HCT116 (cell line): ENCODE data around the gene TMEM129. TPM values are rescaled to one million over a fixed set of nuclear protein-coding genes. Genes with fewer than 3 reads are reported as not detected.

Experiments used
- ATAC-seq: fragments of 200-7000 bp; cut with Tn5 transposase; 2 replicates; pipeline ENCODE4 v1.9.1; 2020; ENCODE audit warnings: mild to moderate bottlenecking, moderate library complexity
- BruUV-seq: library from RNA; stranded (reverse); fragments of 400-500 nt; replicated peaks from 2 replicates; lab custom pipeline; 2021; lab: Mats Ljungman, UMichigan
- CTCF ChIA-PET: fragments of 300-600 bp; sonication (Branson Sonifier 250); formaldehyde crosslinking; loops from one replicate; lab custom pipeline; 2021; ENCODE audit warnings: antibody characterized with exemption; lab: Charles Lee
- POLR2A ChIA-PET: fragments of 300-600, 350-600 bp; sonication (Branson Sonifier 250); formaldehyde crosslinking; loops from one replicate; lab custom pipeline; 2021; ENCODE audit warnings: antibody characterized with exemption; lab: Charles Lee
- RAD21 ChIA-PET, 2 experiments: fragments of 300-600 bp; sonication (Branson Sonifier 250); formaldehyde crosslinking; loops; one replicate each; lab custom pipeline; 2023; ENCODE audit warnings: low total read pairs in 2 of 2; ENCODE audit not compliant: uncharacterized antibody in 2 of 2, unreplicated experiment in 2 of 2, low non-redundant PET in 1 of 2; lab: Charles Lee
- DNase-seq: peaks from one replicate; pipeline ENCODE4 v3.0.0-alpha.2; 2010; ENCODE audit warnings: low read depth, low spot score
- H2AFZ ChIP-seq: fragments of 200-600 bp; shearing (Covaris generic), sonication (generic); 2 replicates; pipeline ENCODE4 v1.6.1; 2017; ENCODE audit warnings: low read depth, mixed run types, mixed read lengths, antibody characterized with exemption, low read length; ENCODE audit not compliant: poor library complexity, severe bottlenecking
- H3K27ac ChIP-seq: 2 replicates; pipeline ENCODE4 v1.5.1; 2012; ENCODE audit warnings: low read depth, low read length
- H3K27me3 ChIP-seq: fragments of 200-600 bp; sonication (generic); 2 replicates; pipeline ENCODE4 v1.6.1; 2016; ENCODE audit warnings: mixed run types, low read length, mixed read lengths; ENCODE audit not compliant: insufficient read depth
- H3K36me3 ChIP-seq, 2 experiments: fragments of 200-500 bp in 1 of 2; fragments of 200-600 bp in 1 of 2; sonication (Bioruptor generic) in 1 of 2; sonication (generic) in 1 of 2; 2 replicates each; pipeline versions ENCODE4 v1.5.1 to v1.6.1; 2014 to 2016; ENCODE audit warnings: low read length in 2 of 2, inconsistent platforms in 1 of 2, mixed read lengths in 1 of 2, mixed run types in 1 of 2; ENCODE audit not compliant: insufficient read depth in 2 of 2, control insufficient read depth in 1 of 2
- H3K4me1 ChIP-seq, 2 experiments: fragments of 200-600 bp in 1 of 2; sonication (generic) in 1 of 2; 2 replicates each; pipeline versions ENCODE4 v1.5.1 to v1.6.1; 2012 to 2017; ENCODE audit warnings: low read length in 2 of 2, inconsistent platforms in 1 of 2, mild to moderate bottlenecking in 1 of 2, mixed read lengths in 1 of 2, mixed run types in 1 of 2, moderate library complexity in 1 of 2; ENCODE audit not compliant: insufficient read depth in 2 of 2, control insufficient read depth in 1 of 2
- H3K4me2 ChIP-seq: fragments of 200-600 bp; sonication (generic); 2 replicates; pipeline ENCODE4 v1.6.1; 2017; ENCODE audit warnings: mixed run types, low read length, mixed read lengths
- H3K4me3 ChIP-seq, 2 experiments: fragments of 200-600 bp in 1 of 2; sonication (generic) in 1 of 2; replicated peaks in 1 of 2; 2 replicates each; pipeline ENCODE4 v1.5.1; 2011 to 2016; ENCODE audit warnings: low read length in 2 of 2, control low read depth in 1 of 2, low read depth in 1 of 2, mild to moderate bottlenecking in 1 of 2, mixed read lengths in 1 of 2, mixed run types in 1 of 2
- H3K79me2 ChIP-seq: fragments of 200-600 bp; sonication (generic); 2 replicates; pipeline ENCODE4 v1.6.1; 2017; ENCODE audit warnings: mild to moderate bottlenecking, mixed run types, low read length, moderate library complexity, mixed read lengths; ENCODE audit not compliant: insufficient read depth
- H3K9ac ChIP-seq: fragments of 200-600 bp; sonication (generic); 2 replicates; pipeline ENCODE4 v1.6.1; 2016; ENCODE audit warnings: low read length, mixed read lengths
- H3K9me2 ChIP-seq: fragments of 200-600 bp; sonication (generic), shearing (Covaris generic); 2 replicates; pipeline ENCODE4 v1.6.1; 2017; ENCODE audit warnings: mixed run types, mild to moderate bottlenecking, moderate library complexity; ENCODE audit not compliant: insufficient read depth
- H3K9me3 ChIP-seq, 2 experiments: fragments of 200-500 bp in 1 of 2; fragments of 200-600 bp in 1 of 2; sonication (Bioruptor generic) in 1 of 2; sonication (generic) in 1 of 2; 2 replicates each; pipeline ENCODE4 v1.6.1; 2014 to 2017; ENCODE audit warnings: low read length in 2 of 2, mixed read lengths in 2 of 2, inconsistent platforms in 1 of 2, low read depth in 1 of 2, mild to moderate bottlenecking in 1 of 2, mixed run types in 1 of 2, moderate library complexity in 1 of 2; ENCODE audit not compliant: control insufficient read depth in 1 of 2, insufficient read depth in 1 of 2
- H4K20me1 ChIP-seq: fragments of 200-600 bp; sonication (generic), shearing (Covaris generic); 2 replicates; pipeline ENCODE4 v1.6.1; 2017; ENCODE audit warnings: mixed run types, mild to moderate bottlenecking, moderate library complexity; ENCODE audit not compliant: insufficient read depth
- CEBPB ChIP-seq: IDR thresholded peaks from 2 replicates; pipeline ENCODE4 v1.6.1; 2012; ENCODE audit warnings: low read depth
- EGR1 ChIP-seq: IDR thresholded peaks from 2 replicates; pipeline ENCODE4 v1.6.1; 2012; ENCODE audit warnings: low read depth
- ELF1 ChIP-seq: IDR thresholded peaks from 2 replicates; pipeline ENCODE4 v1.6.1; 2012; ENCODE audit warnings: low read depth, borderline replicate concordance
- EZH2 ChIP-seq: fragments of 200-600 bp; sonication (generic); IDR thresholded peaks from 2 replicates; pipeline ENCODE4 v1.6.1; 2017; ENCODE audit warnings: antibody characterized with exemption, mixed run types
- EZH2phosphoT487 ChIP-seq: fragments of 200-600 bp; IDR thresholded peaks from 2 replicates; pipeline ENCODE4 v1.6.1; 2018; ENCODE audit warnings: antibody characterized with exemption, borderline replicate concordance
- FOSL1 ChIP-seq: IDR thresholded peaks from 2 replicates; pipeline ENCODE4 v1.6.1; 2012; ENCODE audit warnings: low read depth
- JUND ChIP-seq: IDR thresholded peaks from 2 replicates; pipeline ENCODE4 v1.6.1; 2012
- ZFX ChIP-seq: fragments of 450-650 bp; IDR thresholded peaks from 2 replicates; pipeline ENCODE4 v1.6.1; 2017
- intact Hi-C: fragments of 100-400 bp; cut with micrococcal nuclease; formaldehyde crosslinking; loops from 2 replicates; pipeline ENCODE4 v1.10.0; 2022
- total RNA-seq: library from RNA; stranded (reverse); gene quantifications from one replicate; pipeline ENCODE4 v1.2.1, GENCODE V29; 2021; ENCODE audit not compliant: unreplicated experiment
- TF ChIP-seq, protein P1 (sequence below): IDR thresholded peaks from 2 replicates; pipeline ENCODE4 v1.6.1; 2012
- TF ChIP-seq, protein P2 (sequence below), 3 experiments: fragments of 200-600 bp in 1 of 3; sonication (generic) in 1 of 3; IDR thresholded peaks in 2 of 3; conservative IDR thresholded peaks in 1 of 3; 2 replicates each; pipeline ENCODE4 v1.5.1; 2012 to 2017; ENCODE audit warnings: low read depth in 2 of 3, low read length in 2 of 3, antibody characterized with exemption in 1 of 3, borderline replicate concordance in 1 of 3, control low read depth in 1 of 3, mild to moderate bottlenecking in 1 of 3, mixed read lengths in 1 of 3, mixed run types in 1 of 3, moderate library complexity in 1 of 3; ENCODE audit not compliant: insufficient read depth in 1 of 3

TMEM129 gene
- total RNA-seq, 1 experiment from 2014 or later = 29.4 TPM

GRCh38 chr4:1695913-1696312 lies 25.2 kb downstream of the TMEM129 start:
- CTCF ChIA-PET = no interaction called here

More at GRCh38 chr4:1695913-1696312, 25.2 kb downstream of the TMEM129 start:
- RAD21 ChIA-PET = no interaction called here
- H3K79me2 ChIP-seq = peaks cover 57% of the 10 kb centered on the region
- TF ChIP-seq, protein P1, sequence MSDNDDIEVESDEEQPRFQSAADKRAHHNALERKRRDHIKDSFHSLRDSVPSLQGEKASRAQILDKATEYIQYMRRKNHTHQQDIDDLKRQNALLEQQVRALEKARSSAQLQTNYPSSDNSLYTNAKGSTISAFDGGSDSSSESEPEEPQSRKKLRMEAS = no peak
- TF ChIP-seq EZH2 (no peak), JUND (no peak), ELF1 (no peak), ZFX (no peak), EZH2phosphoT487 (no peak), CEBPB (no peak), FOSL1 (no peak), EGR1 (no peak)
- TF ChIP-seq, protein P2, sequence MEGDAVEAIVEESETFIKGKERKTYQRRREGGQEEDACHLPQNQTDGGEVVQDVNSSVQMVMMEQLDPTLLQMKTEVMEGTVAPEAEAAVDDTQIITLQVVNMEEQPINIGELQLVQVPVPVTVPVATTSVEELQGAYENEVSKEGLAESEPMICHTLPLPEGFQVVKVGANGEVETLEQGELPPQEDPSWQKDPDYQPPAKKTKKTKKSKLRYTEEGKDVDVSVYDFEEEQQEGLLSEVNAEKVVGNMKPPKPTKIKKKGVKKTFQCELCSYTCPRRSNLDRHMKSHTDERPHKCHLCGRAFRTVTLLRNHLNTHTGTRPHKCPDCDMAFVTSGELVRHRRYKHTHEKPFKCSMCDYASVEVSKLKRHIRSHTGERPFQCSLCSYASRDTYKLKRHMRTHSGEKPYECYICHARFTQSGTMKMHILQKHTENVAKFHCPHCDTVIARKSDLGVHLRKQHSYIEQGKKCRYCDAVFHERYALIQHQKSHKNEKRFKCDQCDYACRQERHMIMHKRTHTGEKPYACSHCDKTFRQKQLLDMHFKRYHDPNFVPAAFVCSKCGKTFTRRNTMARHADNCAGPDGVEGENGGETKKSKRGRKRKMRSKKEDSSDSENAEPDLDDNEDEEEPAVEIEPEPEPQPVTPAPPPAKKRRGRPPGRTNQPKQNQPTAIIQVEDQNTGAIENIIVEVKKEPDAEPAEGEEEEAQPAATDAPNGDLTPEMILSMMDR (IDR thresholded peaks at IDR 0.05 in 2 of 3, conservative IDR thresholded peaks at IDR 0.05 in 1 of 3; ENCODE audit: borderline replicate concordance in 1 of 3, insufficient read depth in 1 of 3, low read depth in 2 of 3, low read length in 2 of 3) = no peak
- intact Hi-C loops = no loop called here
- H3K4me1 ChIP-seq = no peaks in the 10 kb centered on the region
- no peaks in the 10 kb centered on the region for H3K9me3 ChIP-seq
- DNase-seq (no peak), ATAC-seq (no peak)
- BruUV-seq = no TSS peak
- no peaks in the 10 kb centered on the region for H3K27me3 ChIP-seq
- POLR2A ChIA-PET = no interaction called here
- no peak overlapping the region for H2AFZ ChIP-seq
- peaks cover 55 to 85% of the 10 kb centered on the region in 2 experiments for H3K36me3 ChIP-seq
- H4K20me1 ChIP-seq = peaks cover 13% of the 10 kb centered on the region; the same call in 1 of the 2 replicates
- H3K4me2 ChIP-seq = no peak overlapping the region
- no peaks in the 10 kb centered on the region for H3K9me2 ChIP-seq
- H3K9ac ChIP-seq = no peak overlapping the region
- no peak overlapping the region for H3K4me3 ChIP-seq
- H3K27ac ChIP-seq = no peak overlapping the region
